ENCODE results near the gene MAX. TPM values are rescaled to one million over a fixed set of nuclear protein-coding genes. Genes with fewer than 3 reads are reported as not detected.

MAX gene, protein sequence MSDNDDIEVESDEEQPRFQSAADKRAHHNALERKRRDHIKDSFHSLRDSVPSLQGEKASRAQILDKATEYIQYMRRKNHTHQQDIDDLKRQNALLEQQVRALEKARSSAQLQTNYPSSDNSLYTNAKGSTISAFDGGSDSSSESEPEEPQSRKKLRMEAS
- total RNA-seq = 127 and 130 TPM in 2 replicates
- 100 TPM for total RNA-seq (2013)
- 98.6 and 130 TPM in 2 replicates for polyA plus RNA-seq
- 79.0 and 79.8 TPM in 2 replicates for polyA minus RNA-seq

DNA sequence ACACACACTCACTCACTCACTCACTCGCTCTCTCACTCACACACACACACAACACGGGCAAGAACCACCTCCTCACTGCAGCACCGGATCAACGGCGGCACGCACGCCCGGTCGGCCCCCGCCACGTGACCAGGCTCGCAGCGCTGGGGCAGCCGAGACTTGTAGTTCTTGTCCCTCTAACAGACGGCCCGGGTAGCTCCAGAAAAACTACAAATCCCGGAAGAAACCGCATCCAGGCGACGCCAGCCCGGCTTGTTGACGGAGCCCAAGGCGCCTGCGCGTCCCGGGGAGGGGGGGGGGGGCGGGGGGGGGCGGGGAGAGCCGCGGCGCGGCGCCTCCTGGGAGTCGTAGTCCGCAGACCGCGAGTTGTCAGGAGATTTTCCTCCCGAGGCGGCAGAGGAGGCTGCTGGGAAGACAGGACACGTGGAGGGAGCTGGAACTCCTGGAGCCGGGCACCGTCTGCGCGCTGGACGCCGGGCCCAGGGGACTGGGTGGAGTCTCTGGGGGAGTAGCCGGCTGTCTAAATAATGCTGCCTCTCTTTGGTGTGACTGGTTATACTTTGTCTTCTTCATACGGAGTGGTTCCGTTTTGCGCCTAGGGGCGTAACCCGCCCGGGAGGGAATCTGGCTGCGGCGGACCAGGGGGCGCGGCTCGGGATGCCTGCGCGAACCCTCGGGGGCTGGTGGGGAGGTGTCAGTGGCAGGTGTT is at the start of gene MAX:
TSS of gene MAX (minus strand) at position 77 of the 709 bp plus-strand sequence. CDS start 178 bp downstream, outside the sequence.
- TF ChIP-seq EZH2 (IDR thresholded peaks at IDR 0.05; ENCODE audit: borderline replicate concordance, insufficient read depth, low read depth, low read length, poor library complexity, severe bottlenecking) = no peak
- TF ChIP-seq, protein P1, sequence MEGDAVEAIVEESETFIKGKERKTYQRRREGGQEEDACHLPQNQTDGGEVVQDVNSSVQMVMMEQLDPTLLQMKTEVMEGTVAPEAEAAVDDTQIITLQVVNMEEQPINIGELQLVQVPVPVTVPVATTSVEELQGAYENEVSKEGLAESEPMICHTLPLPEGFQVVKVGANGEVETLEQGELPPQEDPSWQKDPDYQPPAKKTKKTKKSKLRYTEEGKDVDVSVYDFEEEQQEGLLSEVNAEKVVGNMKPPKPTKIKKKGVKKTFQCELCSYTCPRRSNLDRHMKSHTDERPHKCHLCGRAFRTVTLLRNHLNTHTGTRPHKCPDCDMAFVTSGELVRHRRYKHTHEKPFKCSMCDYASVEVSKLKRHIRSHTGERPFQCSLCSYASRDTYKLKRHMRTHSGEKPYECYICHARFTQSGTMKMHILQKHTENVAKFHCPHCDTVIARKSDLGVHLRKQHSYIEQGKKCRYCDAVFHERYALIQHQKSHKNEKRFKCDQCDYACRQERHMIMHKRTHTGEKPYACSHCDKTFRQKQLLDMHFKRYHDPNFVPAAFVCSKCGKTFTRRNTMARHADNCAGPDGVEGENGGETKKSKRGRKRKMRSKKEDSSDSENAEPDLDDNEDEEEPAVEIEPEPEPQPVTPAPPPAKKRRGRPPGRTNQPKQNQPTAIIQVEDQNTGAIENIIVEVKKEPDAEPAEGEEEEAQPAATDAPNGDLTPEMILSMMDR (IDR thresholded peaks at IDR 0.05) = no peak
- peak within 1 kb of the TSS; percentile 95 for H3K9ac ChIP-seq (ENCODE audit: low read length)
- H3K27me3 ChIP-seq (replicated peaks in 1 of 4; ENCODE audit: control extremely low read depth in 1 of 4, control insufficient read depth in 3 of 4, insufficient read depth in 4 of 4, low read length in 3 of 4) = no peaks in the 10 kb centered on the region
- peaks cover 23 to 30% of the 10 kb centered on the region in 2 donors for H3K4me1 ChIP-seq (ENCODE audit: control insufficient read depth in 2 of 2, insufficient read depth in 2 of 2, low read length in 2 of 2)
- no peaks in the 10 kb centered on the region for H3K36me3 ChIP-seq (replicated peaks in 1 of 2; ENCODE audit: control extremely low read depth in 1 of 2, control insufficient read depth in 1 of 2, extremely low read depth in 1 of 2, insufficient read depth in 2 of 2, low read length in 1 of 2)
- H3K79me2 ChIP-seq (ENCODE audit: control insufficient read depth, insufficient read depth, low read length) = peaks cover 34% of the 10 kb centered on the region
- H3K9me3 ChIP-seq (ENCODE audit: control extremely low read depth in 1 of 3, control insufficient read depth in 2 of 3, insufficient read depth in 1 of 3, low read length in 2 of 3) = no peaks in the 10 kb centered on the region
- peak within 1 kb of the TSS; percentile 95 to 97 for H3K27ac ChIP-seq (ENCODE audit: low read length in 2 of 2)
- H3K27ac Mint-ChIP-seq = peak within 1 kb of the TSS; percentile 97
- H3K4me3 ChIP-seq (ENCODE audit: control extremely low read depth in 1 of 5, extremely low read depth in 1 of 5, insufficient read depth in 1 of 5, low read depth in 2 of 5, low read length in 4 of 5) = peak within 1 kb of the TSS; percentile 62 to 97 (median 93)
- peak within 1 kb of the TSS; percentile 90 for H2AFZ ChIP-seq (ENCODE audit: insufficient read depth, low read depth, low read length, poor library complexity, severe bottlenecking)
- WGBS (ENCODE audit: insufficient coverage) = 0% methylated on average over 42 of the region's 61 CpGs
- no peaks in the 10 kb centered on the region for H3K9me3 Mint-ChIP-seq (ENCODE audit: insufficient read depth)
- H3K4me2 ChIP-seq (replicated peaks; ENCODE audit: low read depth, low read length, poor library complexity, severe bottlenecking) = peak within 1 kb of the TSS; percentile 86
- H4K20me1 ChIP-seq (ENCODE audit: control insufficient read depth, insufficient read depth, low read length, poor library complexity, severe bottlenecking) = peaks cover 6% of the 10 kb centered on the region
- ChIA-PET POLR2A (interaction anchor here (0.5 to 1.3 kb wide), 6 partner anchors 16 to 858 kb away, joined by 3 to 10 read pairs (median 3); partner anchors contain the start of gene FNTB), CTCF (interaction anchor here (1.6 to 2.8 kb wide), 2 partner anchors 56 to 62 kb away, joined by 6 to 8 read pairs; no protein-coding TSS in a partner anchor)
- peak; percentile 85 for ATAC-seq (ENCODE audit: low read depth)
- H3K4me3 Mint-ChIP-seq = peak within 1 kb of the TSS; percentile 91
- peaks cover 38% of the 10 kb centered on the region for H3K4me1 Mint-ChIP-seq
- intact Hi-C loops (cut with micrococcal nuclease) = loop anchor here (1.0 to 5.0 kb wide), 9 partner anchors 57 to 1560 kb away; partner anchors contain the start of genes CHURC1, PPP2R5E, SGPP1 and WDR89
- H3K27me3 Mint-ChIP-seq = no peaks in the 10 kb centered on the region
- DNase-seq = peak; percentile 98

- H3K9ac ChIP-seq (ENCODE audit: low read length) = no peak overlapping the region
- no peak for TF ChIP-seq EZH2 (IDR thresholded peaks at IDR 0.05; ENCODE audit: borderline replicate concordance, insufficient read depth, low read depth, low read length, poor library complexity, severe bottlenecking)
- TF ChIP-seq, protein P1 (IDR thresholded peaks at IDR 0.05) = no peak
- CTCF ChIA-PET = no interaction called here
- no peaks in the 10 kb centered on the region for H3K27me3 ChIP-seq (replicated peaks in 1 of 4; ENCODE audit: control extremely low read depth in 1 of 4, control insufficient read depth in 3 of 4, insufficient read depth in 4 of 4, low read length in 3 of 4)
- no peaks in the 10 kb centered on the region for H3K79me2 ChIP-seq (ENCODE audit: control insufficient read depth, insufficient read depth, low read length)
- Mint-ChIP-seq H3K4me3 (no peak overlapping the region), H3K27ac (no peak overlapping the region), H3K27me3 (peaks cover 3% of the 10 kb centered on the region), H3K4me1 (peaks cover 6% of the 10 kb centered on the region), H3K9me3 (ENCODE audit: insufficient read depth) (no peaks in the 10 kb centered on the region)
- no peak for ATAC-seq (ENCODE audit: low read depth)
- H3K27ac ChIP-seq (ENCODE audit: low read length in 2 of 2) = no peak overlapping the region
- intact Hi-C loops (cut with micrococcal nuclease) = no loop called here
- H3K9me3 ChIP-seq (ENCODE audit: control extremely low read depth in 1 of 3, control insufficient read depth in 2 of 3, insufficient read depth in 1 of 3, low read length in 2 of 3) = no peaks in the 10 kb centered on the region
- H3K36me3 ChIP-seq (replicated peaks in 1 of 2; ENCODE audit: control extremely low read depth in 1 of 2, control insufficient read depth in 1 of 2, extremely low read depth in 1 of 2, insufficient read depth in 2 of 2, low read length in 1 of 2) = no peaks in the 10 kb centered on the region
- no peak for DNase-seq
- POLR2A ChIA-PET = no interaction called here
- no peaks in the 10 kb centered on the region for H4K20me1 ChIP-seq (ENCODE audit: control insufficient read depth, insufficient read depth, low read length, poor library complexity, severe bottlenecking)
- peaks cover 0 to 6% of the 10 kb centered on the region in 2 donors for H3K4me1 ChIP-seq (ENCODE audit: control insufficient read depth in 2 of 2, insufficient read depth in 2 of 2, low read length in 2 of 2)
- no peak overlapping the region for H2AFZ ChIP-seq (ENCODE audit: insufficient read depth, low read depth, low read length, poor library complexity, severe bottlenecking)
- H3K4me2 ChIP-seq (replicated peaks; ENCODE audit: low read depth, low read length, poor library complexity, severe bottlenecking) = no peak overlapping the region
- no peak overlapping the region for H3K4me3 ChIP-seq (ENCODE audit: control extremely low read depth in 1 of 5, extremely low read depth in 1 of 5, insufficient read depth in 1 of 5, low read depth in 2 of 5, low read length in 4 of 5)
- 98% methylated on average over 6 of the region's 6 CpGs for WGBS (ENCODE audit: insufficient coverage)
Measured at GRCh38 chr14:65151609-65151956, 49.3 kb upstream of the MAX start.
